ENCODE data around the gene ADD2.

ADD2 gene

GRCh38 chr2:70756128-70756527 is 11.9 kb downstream of the ADD2 start:
- no peak for TF ChIP-seq CTCF (IDR thresholded peaks at IDR 0.05; ENCODE audit: insufficient read depth, low read length, poor library complexity, severe bottlenecking)
- Histone ChIP-seq H3K4me3 (replicated peaks; ENCODE audit: low read depth, low read length) (no peak overlapping the region), H3K27me3 (replicated peaks; ENCODE audit: control insufficient read depth, insufficient read depth, low read length) (no peaks in the 10 kb centered on the region; the same call in 1 of the 2 replicates), H3K36me3 (ENCODE audit: control insufficient read depth, insufficient read depth, low read length) (no peaks in the 10 kb centered on the region)
- DNase-seq (ENCODE audit: extremely low read depth, insufficient read length) = no peak

- no peaks in the 10 kb centered on the region; the same call in 1 of the 2 replicates for H3K27me3 ChIP-seq (replicated peaks; ENCODE audit: control insufficient read depth, insufficient read depth, low read length)
- no peak for TF ChIP-seq CTCF (IDR thresholded peaks at IDR 0.05; ENCODE audit: insufficient read depth, low read length, poor library complexity, severe bottlenecking)
- no peaks in the 10 kb centered on the region for H3K36me3 ChIP-seq (ENCODE audit: control insufficient read depth, insufficient read depth, low read length)
- H3K4me3 ChIP-seq (replicated peaks; ENCODE audit: low read depth, low read length) = no peak overlapping the region
- no peak for DNase-seq (ENCODE audit: extremely low read depth, insufficient read length)
Measured at GRCh38 chr2:70753902-70754301, 14.1 kb downstream of the ADD2 start.

GRCh38 chr2:70753031-70753430 is 15.0 kb downstream of the ADD2 start:
- no peak overlapping the region for H3K4me3 ChIP-seq (replicated peaks; ENCODE audit: low read depth, low read length)
- no peak for TF ChIP-seq CTCF (IDR thresholded peaks at IDR 0.05; ENCODE audit: insufficient read depth, low read length, poor library complexity, severe bottlenecking)
- no peaks in the 10 kb centered on the region for H3K27me3 ChIP-seq (replicated peaks; ENCODE audit: control insufficient read depth, insufficient read depth, low read length)
- H3K36me3 ChIP-seq (ENCODE audit: control insufficient read depth, insufficient read depth, low read length) = no peaks in the 10 kb centered on the region
- no peak for DNase-seq (ENCODE audit: extremely low read depth, insufficient read length)

GRCh38 chr2:70752396-70752795 is 15.6 kb downstream of the ADD2 start:
- H3K4me3 ChIP-seq (replicated peaks; ENCODE audit: low read depth, low read length) = no peak overlapping the region
- H3K36me3 ChIP-seq (ENCODE audit: control insufficient read depth, insufficient read depth, low read length) = no peaks in the 10 kb centered on the region
- no peak for DNase-seq (ENCODE audit: extremely low read depth, insufficient read length)
- H3K27me3 ChIP-seq (replicated peaks; ENCODE audit: control insufficient read depth, insufficient read depth, low read length) = no peaks in the 10 kb centered on the region
- TF ChIP-seq CTCF (IDR thresholded peaks at IDR 0.05; ENCODE audit: insufficient read depth, low read length, poor library complexity, severe bottlenecking) = no peak

- Histone ChIP-seq H3K36me3 (ENCODE audit: control insufficient read depth, insufficient read depth, low read length) (no peaks in the 10 kb centered on the region), H3K27me3 (replicated peaks; ENCODE audit: control insufficient read depth, insufficient read depth, low read length) (no peaks in the 10 kb centered on the region), H3K4me3 (replicated peaks; ENCODE audit: low read depth, low read length) (no peak overlapping the region)
- no peak for TF ChIP-seq CTCF (IDR thresholded peaks at IDR 0.05; ENCODE audit: insufficient read depth, low read length, poor library complexity, severe bottlenecking)
- no peak for DNase-seq (ENCODE audit: extremely low read depth, insufficient read length)
Measured at GRCh38 chr2:70751881-70752280, 16.1 kb downstream of the ADD2 start.

GRCh38 chr2:70750320-70750719 is 17.7 kb downstream of the ADD2 start:
- TF ChIP-seq CTCF (IDR thresholded peaks at IDR 0.05; ENCODE audit: insufficient read depth, low read length, poor library complexity, severe bottlenecking) = no peak
- DNase-seq (ENCODE audit: extremely low read depth, insufficient read length) = no peak
- H3K4me3 ChIP-seq (replicated peaks; ENCODE audit: low read depth, low read length) = no peak overlapping the region
- H3K36me3 ChIP-seq (ENCODE audit: control insufficient read depth, insufficient read depth, low read length) = no peaks in the 10 kb centered on the region
- H3K27me3 ChIP-seq (replicated peaks; ENCODE audit: control insufficient read depth, insufficient read depth, low read length) = no peaks in the 10 kb centered on the region

Data from GM06990 (cell line).